Smooth muscle cell (in vitro differentiated cells): ENCODE data around the gene UTS2R. TPM values are rescaled to one million over a fixed set of nuclear protein-coding genes. Genes with fewer than 3 reads are reported as not detected.

ENCODE experiments used
- DNase-seq: peaks from one replicate; lab custom pipeline; 2025; ENCODE audit not compliant: unreplicated experiment; lab: John Stamatoyannopoulos, UW
- H2AFZ ChIP-seq: fragments of 200-600 bp; sonication (generic); 2 replicates; pipeline ENCODE4 v1.6.0; 2016; ENCODE audit warnings: antibody characterized with exemption, low read depth, mild to moderate bottlenecking
- H3F3A ChIP-seq: fragments of 200-600 bp; sonication (generic); 2 replicates; pipeline ENCODE4 v1.6.0; 2017; ENCODE audit warnings: antibody characterized with exemption, low read depth
- H3K27ac ChIP-seq: fragments of 200-600 bp; sonication (generic); 2 replicates; pipeline ENCODE4 v1.5.1; 2016; ENCODE audit warnings: low read depth, mild to moderate bottlenecking
- H3K27me3 ChIP-seq: fragments of 200-600 bp; sonication (generic); 2 replicates; pipeline ENCODE4 v1.6.1; 2016; ENCODE audit warnings: low read depth, mild to moderate bottlenecking
- H3K36me3 ChIP-seq: fragments of 200-600 bp; sonication (generic); 2 replicates; pipeline ENCODE4 v1.5.1; 2016; ENCODE audit warnings: low read depth
- H3K4me1 ChIP-seq: fragments of 200-600 bp; sonication (generic); 2 replicates; pipeline ENCODE4 v1.5.1; 2016; ENCODE audit warnings: low read depth
- H3K4me2 ChIP-seq: fragments of 200-600 bp; sonication (generic); 2 replicates; pipeline ENCODE4 v1.6.0; 2016; ENCODE audit warnings: mild to moderate bottlenecking
- H3K4me3 ChIP-seq: fragments of 200-600 bp; sonication (generic); 2 replicates; pipeline ENCODE4 v1.5.1; 2016; ENCODE audit warnings: mild to moderate bottlenecking
- H3K79me2 ChIP-seq: fragments of 200-600 bp; sonication (generic); 2 replicates; pipeline ENCODE4 v1.6.0; 2016; ENCODE audit warnings: low read depth, mild to moderate bottlenecking
- H3K9ac ChIP-seq: fragments of 200-600 bp; sonication (generic); 2 replicates; pipeline ENCODE4 v1.6.0; 2016; ENCODE audit warnings: low read depth
- H3K9me3 ChIP-seq: fragments of 200-600 bp; sonication (generic); replicated peaks from 2 replicates; pipeline ENCODE4 v1.5.1; 2016; ENCODE audit warnings: low read depth
- H4K20me1 ChIP-seq: fragments of 200-600 bp; sonication (generic); 2 replicates; pipeline ENCODE4 v1.6.0; 2016; ENCODE audit warnings: low read depth
- CTCF ChIP-seq: fragments of 200-600 bp; sonication (generic); IDR thresholded peaks from 2 replicates; pipeline ENCODE4 v1.5.1; 2017; ENCODE audit warnings: borderline replicate concordance, mild to moderate bottlenecking, antibody characterized with exemption; ENCODE audit not compliant: insufficient read depth, poor library complexity, severe bottlenecking
- WGBS: methylation state at CpG from one replicate; pipeline ENCODE4 v1.1.7; 2016; ENCODE audit warnings: low lambda C conversion rate; 5-methylcytosine and 5-hydroxymethylcytosine counted together
- polyA plus RNA-seq: library from polyadenylated mRNA; unstranded; fragments of >200 nt; fragmentation: Nextera tagmentation; extraction: Ambion mirVana; gene quantifications from 2 replicates; pipeline ENCODE4 v1.2.1, GENCODE V29; 2016
- total RNA-seq: library from RNA; depleted of rRNA; stranded (reverse); fragments of >200 nt; gene quantifications from 2 replicates; pipeline ENCODE4 v1.2.3, GENCODE V29; 2014

Gene UTS2R
- total and polyA plus RNA-seq, 2 experiments from 2014 or later = not detected

GRCh38 chr17:82365606-82366295, 5.8 kb upstream of the UTS2R start:
- no peak overlapping the region for H3K4me3 ChIP-seq
- H4K20me1 ChIP-seq = no peaks in the 10 kb centered on the region
- no peak overlapping the region for H2AFZ ChIP-seq
- no peaks in the 10 kb centered on the region for H3K9me3 ChIP-seq
- H3K4me2 ChIP-seq = no peak overlapping the region
- no peaks in the 10 kb centered on the region for H3K4me1 ChIP-seq
- no peak for DNase-seq
- peaks cover 15% of the 10 kb centered on the region for H3K27me3 ChIP-seq
- no peak overlapping the region for H3K27ac ChIP-seq
- H3K36me3 ChIP-seq = no peaks in the 10 kb centered on the region
- no peaks in the 10 kb centered on the region for H3F3A ChIP-seq
- 61% methylated on average over 6 of the region's 6 CpGs for WGBS
- TF ChIP-seq CTCF = no peak
- H3K9ac ChIP-seq = no peak overlapping the region
- H3K79me2 ChIP-seq = no peaks in the 10 kb centered on the region

- no peak overlapping the region for H3K27ac ChIP-seq
Measured at GRCh38 chr17:82366749-82367148, 4.8 kb upstream of the UTS2R start.

GRCh38 chr17:82367724-82368524, 3.6 kb upstream of the UTS2R start:
- no peak for DNase-seq

More at GRCh38 chr17:82366749-82367148, 4.8 kb upstream of the UTS2R start:
- no peak for TF ChIP-seq CTCF
- no peak overlapping the region for H3K4me3 ChIP-seq
- no peak for DNase-seq
- no peaks in the 10 kb centered on the region for H4K20me1 ChIP-seq
- H3K9me3 ChIP-seq = no peaks in the 10 kb centered on the region
- no peak overlapping the region for H3K4me2 ChIP-seq
- no peak overlapping the region for H3K9ac ChIP-seq
- H3K4me1 ChIP-seq = no peaks in the 10 kb centered on the region
- no peak overlapping the region for H2AFZ ChIP-seq
- no peaks in the 10 kb centered on the region for H3K79me2 ChIP-seq
- H3K36me3 ChIP-seq = no peaks in the 10 kb centered on the region
- no peaks in the 10 kb centered on the region for H3F3A ChIP-seq
- 87% methylated on average over 7 of the region's 7 CpGs for WGBS
- H3K27me3 ChIP-seq = peaks cover 25% of the 10 kb centered on the region

More at GRCh38 chr17:82367724-82368524, 3.6 kb upstream of the UTS2R start:
- no peak for TF ChIP-seq CTCF
- Histone ChIP-seq H3F3A (no peaks in the 10 kb centered on the region), H3K4me2 (no peak overlapping the region), H3K27ac (no peak overlapping the region), H3K79me2 (no peaks in the 10 kb centered on the region), H3K36me3 (no peaks in the 10 kb centered on the region), H4K20me1 (no peaks in the 10 kb centered on the region), H3K4me3 (no peak overlapping the region), H3K27me3 (peaks cover 37% of the 10 kb centered on the region), H3K9me3 (no peaks in the 10 kb centered on the region), H3K4me1 (no peaks in the 10 kb centered on the region), H2AFZ (no peak overlapping the region), H3K9ac (no peak overlapping the region)
- WGBS = 89% methylated on average over 14 of the region's 14 CpGs
